ENCODE data around the gene ZNF135. TPM values are rescaled to one million over a fixed set of nuclear protein-coding genes. Genes with fewer than 3 reads are reported as not detected.
A peak's percentile ranks its signal among the peaks of the same experiment; 100 is the strongest.

ZNF135 gene
- total and polyA plus RNA-seq, 2 of the 4 experiments (the other 2 are of a cell fraction) = 2.4 to 2.7 TPM

- H3K79me1 ChIP-seq (ENCODE audit: low read depth in 1 of 2, low read length in 2 of 2) = no peaks in the 10 kb centered on the region
- no peak overlapping the region for H2BK20ac ChIP-seq (ENCODE audit: low read depth, low read length)
- no peak overlapping the region for H2BK120ac ChIP-seq (ENCODE audit: low read depth, low read length)
- POLR2A ChIA-PET (ENCODE audit: unreplicated experiment) = no interaction called here
- H3K27ac ChIP-seq (ENCODE audit: insufficient read depth, low read length) = no peak overlapping the region; the same call in 1 of the 2 replicates
- WGBS, 2 experiments (ENCODE audit: extremely low coverage in 2 of 2, insufficient read length in 1 of 2) = no CpG with 5 or more reads among the region's 8 CpGs
- intact Hi-C loops (cut with micrococcal nuclease) = no loop called here
- ATAC-seq (ENCODE audit: low read depth) = no peak
- H3K9ac ChIP-seq (ENCODE audit: low read depth, low read length) = no peak overlapping the region
- H3K23ac ChIP-seq (ENCODE audit: low read depth, low read length) = no peak overlapping the region
- H4K91ac ChIP-seq (ENCODE audit: insufficient read depth, low read depth, low read length) = no peak overlapping the region
- H2AK9ac ChIP-seq (replicated peaks; ENCODE audit: low read depth, low read length, poor library complexity) = no peak overlapping the region
- no peaks in the 10 kb centered on the region for H3K4me1 ChIP-seq (ENCODE audit: control insufficient read depth, insufficient read depth, low read length)
- no peak overlapping the region for H4K5ac ChIP-seq (ENCODE audit: low read depth, low read length)
- peaks cover 2% of the 10 kb centered on the region; the same call in 1 of the 2 replicates for H3K36me3 ChIP-seq (ENCODE audit: control insufficient read depth, insufficient read depth, low read length)
- DNase-seq = no peak
- TF ChIP-seq MAFK (IDR thresholded peaks at IDR 0.05; ENCODE audit: low read depth, low read length) = no peak
- no peak for TF ChIP-seq RFX5 (IDR thresholded peaks at IDR 0.05; ENCODE audit: low read depth, low read length)
- no peak for TF ChIP-seq MXI1 (IDR thresholded peaks at IDR 0.05; ENCODE audit: borderline replicate concordance, low read depth, low read length)
- no peak for TF ChIP-seq SMC3 (IDR thresholded peaks at IDR 0.05; ENCODE audit: low read depth, low read length)
- TF ChIP-seq, protein P1, sequence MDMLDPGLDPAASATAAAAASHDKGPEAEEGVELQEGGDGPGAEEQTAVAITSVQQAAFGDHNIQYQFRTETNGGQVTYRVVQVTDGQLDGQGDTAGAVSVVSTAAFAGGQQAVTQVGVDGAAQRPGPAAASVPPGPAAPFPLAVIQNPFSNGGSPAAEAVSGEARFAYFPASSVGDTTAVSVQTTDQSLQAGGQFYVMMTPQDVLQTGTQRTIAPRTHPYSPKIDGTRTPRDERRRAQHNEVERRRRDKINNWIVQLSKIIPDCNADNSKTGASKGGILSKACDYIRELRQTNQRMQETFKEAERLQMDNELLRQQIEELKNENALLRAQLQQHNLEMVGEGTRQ (IDR thresholded peaks at IDR 0.05; ENCODE audit: low read depth, low read length) = no peak
- TF ChIP-seq BHLHE40 (IDR thresholded peaks at IDR 0.05; ENCODE audit: low read depth, low read length) = no peak
- no peak for TF ChIP-seq FOS (IDR thresholded peaks at IDR 0.05; ENCODE audit: low read depth, low read length)
- no peak for TF ChIP-seq ELK1 (IDR thresholded peaks at IDR 0.05; ENCODE audit: borderline replicate concordance, low read depth, low read length)
- no peak for TF ChIP-seq CEBPB (IDR thresholded peaks at IDR 0.05; ENCODE audit: low read depth, low read length)
- no peak for TF ChIP-seq RCOR1 (IDR thresholded peaks at IDR 0.05; ENCODE audit: insufficient replicate concordance, low read length)
- no peak for TF ChIP-seq CTCF (conservative IDR thresholded peaks at IDR 0.05; ENCODE audit: low read depth, low read length)
- no peak for TF ChIP-seq RAD21 (IDR thresholded peaks at IDR 0.05; ENCODE audit: low read length)
- no peaks in the 10 kb centered on the region for H3K9me1 ChIP-seq (ENCODE audit: insufficient read depth, low read length)
- no TSS peak for BruUV-seq (replicated peaks)
- no peak overlapping the region for H3K4ac ChIP-seq (ENCODE audit: low read depth, low read length)
- H4K20me1 ChIP-seq (ENCODE audit: insufficient read depth, low read length) = no peaks in the 10 kb centered on the region
- no peak overlapping the region for H4K8ac ChIP-seq (ENCODE audit: low read depth in 2 of 2, low read length in 2 of 2)
- peak overlapping the region; percentile 93 for H3K4me2 ChIP-seq (ENCODE audit: low read depth, low read length)
- no peak overlapping the region for H3K18ac ChIP-seq (ENCODE audit: low read depth, low read length)
- CTCF ChIA-PET = no interaction called here
- H3K4me3 ChIP-seq (ENCODE audit: insufficient read depth, low read depth, low read length) = peak overlapping the region; percentile 94
- H3K27me3 ChIP-seq (ENCODE audit: control insufficient read depth, insufficient read depth, low read length) = no peaks in the 10 kb centered on the region
- in situ Hi-C loops (cut with MboI; ENCODE audit: low sequenced_read_pairs) = no loop called here
- no peak overlapping the region for H2AFZ ChIP-seq (replicated peaks; ENCODE audit: low read length, poor library complexity)
- dilution Hi-C loops (cut with HindIII; ENCODE audit: low sequenced_read_pairs, unreplicated experiment) = no loop called here
- H3K56ac ChIP-seq (ENCODE audit: extremely low read depth, insufficient read depth, low read length) = no peak overlapping the region
- peaks cover 48% of the 10 kb centered on the region for H3K9me3 ChIP-seq (ENCODE audit: control insufficient read depth, insufficient read depth, low read length)
- H3K14ac ChIP-seq (replicated peaks; ENCODE audit: low read depth, low read length) = no peak overlapping the region
- no peak overlapping the region for H2BK15ac ChIP-seq (ENCODE audit: low read depth, low read length)
- no peak overlapping the region for H2BK5ac ChIP-seq (ENCODE audit: low read depth, low read length, poor library complexity, severe bottlenecking)
- H2AK5ac ChIP-seq (ENCODE audit: low read depth, low read length) = no peak overlapping the region
These were observed 38.3 kb downstream of the ZNF135 start for GRCh38 chr19:58097349-58097748.
